Stomach (tissue), 4 donors: ENCODE results near the gene NOXO1.

ENCODE experiments used
- EP300 ChIP-seq: sonication (generic); formaldehyde crosslinking; IDR thresholded peaks from one replicate; pipeline ENCODE4 v1.6.1; 2017; ENCODE audit warnings: antibody characterized with exemption
- POLR2AphosphoS5 ChIP-seq, 3 donors: sonication (generic); formaldehyde crosslinking; IDR thresholded peaks; one replicate each; pipeline ENCODE4 v1.6.1; 2016; ENCODE audit warnings: antibody characterized with exemption in 3 of 3
- TF ChIP-seq, protein P1 (sequence below), 7 experiments: fragments of 450-650 bp in 4 of 7; fragments of 200-600 bp in 3 of 7; sonication (generic) in 3 of 7; IDR thresholded peaks; one replicate each; pipeline ENCODE4 v1.5.1; 2016 to 2019; ENCODE audit warnings: antibody characterized with exemption in 7 of 7, control low read depth in 2 of 7, mild to moderate bottlenecking in 1 of 7

DNA sequence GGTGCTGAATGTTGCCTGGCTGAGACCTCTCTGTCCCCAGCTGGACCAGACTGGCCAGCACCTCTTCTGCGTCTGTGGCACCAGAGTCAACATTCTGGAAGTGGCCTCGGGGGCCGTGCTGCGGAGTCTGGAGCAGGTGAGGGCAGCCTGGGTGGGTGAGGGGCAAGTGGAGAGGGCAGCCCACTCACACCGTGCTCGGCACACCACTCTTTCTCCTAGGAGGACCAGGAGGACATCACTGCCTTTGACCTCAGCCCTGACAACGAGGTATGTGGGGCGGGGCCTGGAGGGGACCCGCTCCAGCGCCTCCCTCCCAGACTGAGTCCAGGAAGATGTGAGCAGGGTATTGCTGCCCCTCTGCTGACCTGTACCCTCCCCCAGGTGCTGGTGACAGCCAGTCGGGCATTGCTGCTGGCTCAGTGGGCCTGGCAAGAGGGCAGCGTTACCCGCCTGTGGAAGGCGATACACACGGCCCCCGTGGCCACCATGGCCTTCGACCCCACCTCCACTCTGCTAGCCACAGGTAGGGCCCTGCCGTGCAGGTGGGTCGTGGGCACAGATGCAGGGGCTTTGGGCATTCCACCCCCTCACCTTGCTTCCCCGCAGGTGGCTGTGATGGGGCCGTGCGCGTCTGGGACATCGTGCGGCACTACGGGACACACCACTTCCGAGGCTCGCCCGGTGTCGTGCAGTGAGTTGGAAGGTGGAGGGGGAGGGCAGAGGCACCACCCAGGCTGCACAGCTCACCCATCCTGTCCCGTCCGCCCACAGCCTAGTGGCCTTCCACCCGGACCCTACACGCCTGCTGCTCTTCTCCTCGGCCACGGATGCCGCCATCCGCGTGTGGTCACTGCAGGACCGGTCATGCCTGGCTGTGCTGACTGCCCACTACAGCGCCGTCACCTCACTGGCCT is 6.9 kb downstream of the NOXO1 start:
- TF ChIP-seq EP300 (no peak), POLR2AphosphoS5 (IDR thresholded peaks at IDR 0.05) (no peak)
- TF ChIP-seq, protein P1, sequence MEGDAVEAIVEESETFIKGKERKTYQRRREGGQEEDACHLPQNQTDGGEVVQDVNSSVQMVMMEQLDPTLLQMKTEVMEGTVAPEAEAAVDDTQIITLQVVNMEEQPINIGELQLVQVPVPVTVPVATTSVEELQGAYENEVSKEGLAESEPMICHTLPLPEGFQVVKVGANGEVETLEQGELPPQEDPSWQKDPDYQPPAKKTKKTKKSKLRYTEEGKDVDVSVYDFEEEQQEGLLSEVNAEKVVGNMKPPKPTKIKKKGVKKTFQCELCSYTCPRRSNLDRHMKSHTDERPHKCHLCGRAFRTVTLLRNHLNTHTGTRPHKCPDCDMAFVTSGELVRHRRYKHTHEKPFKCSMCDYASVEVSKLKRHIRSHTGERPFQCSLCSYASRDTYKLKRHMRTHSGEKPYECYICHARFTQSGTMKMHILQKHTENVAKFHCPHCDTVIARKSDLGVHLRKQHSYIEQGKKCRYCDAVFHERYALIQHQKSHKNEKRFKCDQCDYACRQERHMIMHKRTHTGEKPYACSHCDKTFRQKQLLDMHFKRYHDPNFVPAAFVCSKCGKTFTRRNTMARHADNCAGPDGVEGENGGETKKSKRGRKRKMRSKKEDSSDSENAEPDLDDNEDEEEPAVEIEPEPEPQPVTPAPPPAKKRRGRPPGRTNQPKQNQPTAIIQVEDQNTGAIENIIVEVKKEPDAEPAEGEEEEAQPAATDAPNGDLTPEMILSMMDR (IDR thresholded peaks at IDR 0.05), result no peak
